Colonic mucosa (tissue), 4 donors: ENCODE measurements around the gene NOD2. TPM values are rescaled to one million over a fixed set of nuclear protein-coding genes. Genes with fewer than 3 reads are reported as not detected.

Experiments used
- DNase-seq: peaks from one replicate; pipeline ENCODE4 v3.0.0-alpha.2; 2020
- H3K27ac ChIP-seq: fragments of 200-600 bp; one replicate; pipeline ENCODE4 v1.8.0; 2021
- H3K27me3 ChIP-seq: fragments of 200-600 bp; one replicate; pipeline ENCODE4 v1.8.0; 2021
- H3K36me3 ChIP-seq: fragments of 200-600 bp; one replicate; pipeline ENCODE4 v1.8.0; 2021
- H3K4me1 ChIP-seq: fragments of 200-600 bp; one replicate; pipeline ENCODE4 v1.8.0; 2021; ENCODE audit warnings: mild to moderate bottlenecking
- H3K4me3 ChIP-seq: fragments of 200-600 bp; one replicate; pipeline ENCODE4 v1.8.0; 2021
- H3K9ac ChIP-seq, 2 donors: one replicate each; pipeline ENCODE4 v1.7.0; 2013; ENCODE audit warnings: control low read depth in 2 of 2, low read depth in 2 of 2, low read length in 2 of 2
- H3K9me3 ChIP-seq: fragments of 200-600 bp; one replicate; pipeline ENCODE4 v1.8.0; 2021
- intact Hi-C: fragments of 100-400 bp; cut with DNase I; formaldehyde crosslinking; loops from one replicate; pipeline ENCODE4 v1.14.1; 2022
- total RNA-seq, 2 donors: library from RNA; stranded (reverse); fragmentation: NEBNext Ultra II Directional in 1 of 2; extraction: Animal tissue kit (Norgen Biotek cat#: 25700) in 1 of 2; gene quantifications; one replicate each; pipeline ENCODE4 v1.2.1, GENCODE V29; 2021
- TF ChIP-seq, protein P1 (sequence below): fragments of 200-600 bp; IDR thresholded peaks from one replicate; pipeline ENCODE4 v1.8.0; 2022; ENCODE audit warnings: antibody characterized with exemption, mild to moderate bottlenecking
- donor health status: healthy.
- donor health status: DM: no; HTN: no; CAD: no.
- donor health status: DM: no; HTN: no; CAD: no.

Gene NOD2
- total RNA-seq, 2 donors from 2014 or later: 0.79 to 1.2 TPM

- H3K27ac ChIP-seq: no peak overlapping the region
- TF ChIP-seq, protein P1, sequence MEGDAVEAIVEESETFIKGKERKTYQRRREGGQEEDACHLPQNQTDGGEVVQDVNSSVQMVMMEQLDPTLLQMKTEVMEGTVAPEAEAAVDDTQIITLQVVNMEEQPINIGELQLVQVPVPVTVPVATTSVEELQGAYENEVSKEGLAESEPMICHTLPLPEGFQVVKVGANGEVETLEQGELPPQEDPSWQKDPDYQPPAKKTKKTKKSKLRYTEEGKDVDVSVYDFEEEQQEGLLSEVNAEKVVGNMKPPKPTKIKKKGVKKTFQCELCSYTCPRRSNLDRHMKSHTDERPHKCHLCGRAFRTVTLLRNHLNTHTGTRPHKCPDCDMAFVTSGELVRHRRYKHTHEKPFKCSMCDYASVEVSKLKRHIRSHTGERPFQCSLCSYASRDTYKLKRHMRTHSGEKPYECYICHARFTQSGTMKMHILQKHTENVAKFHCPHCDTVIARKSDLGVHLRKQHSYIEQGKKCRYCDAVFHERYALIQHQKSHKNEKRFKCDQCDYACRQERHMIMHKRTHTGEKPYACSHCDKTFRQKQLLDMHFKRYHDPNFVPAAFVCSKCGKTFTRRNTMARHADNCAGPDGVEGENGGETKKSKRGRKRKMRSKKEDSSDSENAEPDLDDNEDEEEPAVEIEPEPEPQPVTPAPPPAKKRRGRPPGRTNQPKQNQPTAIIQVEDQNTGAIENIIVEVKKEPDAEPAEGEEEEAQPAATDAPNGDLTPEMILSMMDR: no peak
These were observed 14.9 kb upstream of the NOD2 start for GRCh38 chr16:50678531-50678930.

DNA sequence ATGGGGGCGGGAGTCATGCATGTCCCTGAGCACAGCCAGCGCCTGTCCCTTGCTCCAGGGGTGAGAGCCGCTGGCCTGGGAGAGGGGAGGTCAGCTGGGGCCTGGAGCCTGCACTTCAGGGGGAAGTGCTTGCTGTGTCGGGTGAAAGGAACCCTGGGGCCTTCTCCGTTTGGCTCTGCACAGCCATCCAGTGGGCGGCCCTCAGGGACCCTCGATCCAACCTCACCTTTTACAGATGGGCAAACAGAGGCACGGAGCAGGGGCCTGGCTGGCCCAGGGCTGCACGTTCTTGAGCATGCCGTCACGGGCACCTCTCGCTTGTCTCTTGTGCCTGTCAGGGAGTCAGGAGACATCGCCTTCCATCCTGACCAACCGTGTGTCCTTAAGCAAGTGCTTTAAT, 14.1 kb upstream of the NOD2 start:
- Histone ChIP-seq H3K27me3 (no peaks in the 10 kb centered on the region), H3K4me1 (no peaks in the 10 kb centered on the region), H3K9me3 (no peaks in the 10 kb centered on the region), H3K9ac (no peak overlapping the region), H3K4me3 (no peak overlapping the region), H3K27ac (no peak overlapping the region), H3K36me3 (no peaks in the 10 kb centered on the region)
- TF ChIP-seq, protein P1: no peak
- no peak for DNase-seq
- intact Hi-C loops: no loop called here

More at GRCh38 chr16:50678531-50678930, 14.9 kb upstream of the NOD2 start:
- Histone ChIP-seq H3K36me3 (no peaks in the 10 kb centered on the region), H3K4me1 (no peaks in the 10 kb centered on the region), H3K27me3 (no peaks in the 10 kb centered on the region), H3K9me3 (no peaks in the 10 kb centered on the region), H3K9ac (no peak overlapping the region), H3K4me3 (no peak overlapping the region)
- intact Hi-C loops: no loop called here
- DNase-seq: no peak

DNA sequence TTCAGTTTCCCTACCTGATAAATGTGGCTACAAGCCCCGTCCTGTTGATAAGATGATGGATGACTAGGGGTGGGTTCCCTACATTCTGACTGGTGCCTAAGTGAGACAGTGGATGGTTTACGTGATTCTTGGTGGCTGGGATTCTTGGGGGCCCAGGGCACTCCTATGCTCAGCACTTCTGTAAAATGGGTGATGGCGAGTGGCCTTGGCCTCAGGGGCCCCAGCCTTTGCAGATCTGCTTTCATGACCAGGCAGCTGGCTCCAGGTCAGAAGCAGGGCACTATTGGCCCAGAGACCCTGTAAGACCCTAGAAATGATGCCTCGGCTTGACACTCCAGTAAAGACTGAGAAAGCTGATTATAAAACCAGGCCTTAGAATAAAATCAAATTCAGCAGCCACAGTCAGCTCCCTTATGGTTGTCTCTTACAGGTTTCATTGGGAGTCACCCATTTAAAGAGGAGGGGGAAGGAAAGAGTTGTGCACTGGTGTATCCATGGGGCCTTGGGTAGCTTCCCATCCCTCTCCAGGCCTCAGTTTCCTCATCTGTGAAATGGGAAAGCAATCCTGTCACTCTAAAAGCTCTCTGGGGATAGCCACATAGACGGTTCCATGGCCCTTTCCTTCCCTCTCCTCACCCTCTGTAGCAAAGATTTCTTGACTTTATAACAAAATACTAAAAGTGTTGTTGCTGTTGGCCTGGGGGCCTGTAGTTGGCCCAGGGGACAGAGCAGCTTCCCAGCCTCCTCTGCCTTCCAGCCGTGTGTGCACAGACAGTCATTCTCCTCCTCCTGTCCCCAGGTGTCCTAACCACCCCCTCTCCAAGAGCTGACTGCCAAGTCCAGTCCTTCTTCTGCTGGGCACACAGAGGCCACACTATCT, 13.5 kb upstream of the NOD2 start:
- no peaks in the 10 kb centered on the region for H3K9me3 ChIP-seq
- H3K36me3 ChIP-seq: no peaks in the 10 kb centered on the region
- peak overlapping the region; percentile 56 for H3K27ac ChIP-seq
- TF ChIP-seq, protein P1: no peak
- DNase-seq: no peak
- H3K4me1 ChIP-seq: no peaks in the 10 kb centered on the region
- no peaks in the 10 kb centered on the region for H3K27me3 ChIP-seq
- intact Hi-C loops: no loop called here
- peak overlapping the region; percentile 28 for H3K4me3 ChIP-seq
- peak overlapping the region in 1 of 2 donors; percentile 43 for H3K9ac ChIP-seq

DNA sequence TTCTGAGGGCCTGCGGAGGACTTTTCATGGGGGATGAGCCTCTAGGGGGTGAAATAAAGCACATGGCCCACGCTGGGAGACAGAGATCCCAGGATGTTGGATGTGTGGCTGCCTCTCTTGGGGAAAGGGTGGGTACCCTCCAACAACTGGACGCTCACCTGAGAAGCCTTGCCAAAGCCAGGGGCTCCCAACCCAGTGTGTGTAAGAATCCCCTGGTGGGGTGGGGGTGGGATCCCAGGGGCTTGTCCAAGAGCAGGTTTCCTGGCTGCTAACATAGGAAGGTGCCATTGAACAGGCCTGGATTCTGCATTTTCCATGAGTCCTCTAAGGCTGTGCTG, 12.9 kb upstream of the NOD2 start:
- Histone ChIP-seq H3K36me3 (no peaks in the 10 kb centered on the region), H3K9ac (peak overlapping the region in 1 of 2 donors; percentile 43), H3K9me3 (no peaks in the 10 kb centered on the region), H3K27me3 (no peaks in the 10 kb centered on the region), H3K4me1 (no peaks in the 10 kb centered on the region), H3K4me3 (peak overlapping the region; percentile 28), H3K27ac (peak overlapping the region; percentile 56)
- intact Hi-C loops: no loop called here
- DNase-seq: no peak
- TF ChIP-seq, protein P1: no peak

DNA sequence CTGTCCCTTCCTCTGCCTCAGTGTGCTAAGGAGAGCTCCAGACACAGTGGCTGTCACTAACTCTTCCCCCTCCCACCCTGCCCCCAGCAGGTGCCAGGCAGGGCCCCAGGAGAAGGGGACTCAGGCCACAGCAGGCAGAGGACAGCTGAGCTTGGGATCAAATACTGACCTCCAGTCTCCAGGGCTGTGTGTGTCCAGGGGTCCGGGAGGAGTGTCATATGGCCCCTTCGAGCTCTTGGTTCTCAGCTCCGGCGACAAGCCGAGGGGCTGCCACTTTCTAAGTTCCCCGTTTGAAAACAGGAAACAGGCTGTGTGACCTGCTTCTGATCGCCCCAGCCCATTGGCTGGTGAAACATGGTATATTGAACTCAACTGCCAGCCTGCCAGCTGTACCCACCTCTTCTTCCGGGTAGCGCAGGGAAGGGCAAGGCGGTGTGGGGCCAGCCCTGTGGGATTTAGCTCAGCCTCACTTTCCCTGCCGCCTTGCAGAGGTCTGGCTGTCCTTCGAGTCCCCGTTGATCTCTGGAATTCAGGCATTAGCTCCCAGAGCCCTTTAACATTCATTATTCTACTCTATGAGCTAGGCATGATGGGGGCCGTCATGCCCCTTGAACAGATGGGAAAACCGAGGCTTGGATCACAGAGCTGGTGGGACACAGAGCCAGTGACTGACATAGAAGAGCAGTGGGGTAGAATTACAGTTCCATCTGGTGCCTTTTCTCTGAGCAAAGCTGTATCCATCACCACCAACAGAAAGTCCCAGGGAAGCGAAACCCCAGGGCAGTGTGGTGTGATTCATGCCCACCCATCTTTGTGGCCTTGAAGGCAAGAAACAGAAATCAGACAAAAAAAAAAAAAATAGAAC, 12.2 kb upstream of the NOD2 start, which contains the start of gene SNX20:
Gene SNX20, minus strand, starts transcription at position 292 of the 865 bp plus-strand sequence. CDS start 3,786 bp downstream, outside the sequence.
- H3K9ac ChIP-seq: peak within 1 kb of the TSS; percentile 32 to 43
- peak; percentile 46 for DNase-seq
- H3K4me1 ChIP-seq: no peaks in the 10 kb centered on the region
- H3K9me3 ChIP-seq: no peaks in the 10 kb centered on the region
- H3K36me3 ChIP-seq: no peaks in the 10 kb centered on the region
- TF ChIP-seq, protein P1: no peak
- H3K4me3 ChIP-seq: peak within 1 kb of the TSS; percentile 28
- no peaks in the 10 kb centered on the region for H3K27me3 ChIP-seq
- peak within 1 kb of the TSS; percentile 56 for H3K27ac ChIP-seq
- intact Hi-C loops: no loop called here
